ENCODE results near the gene PC. TPM values are rescaled to one million over a fixed set of nuclear protein-coding genes. Genes with fewer than 3 reads are reported as not detected.

Gene PC
- total and polyA plus RNA-seq, 9 of the 15 experiments (the other 6 are each of a cell fraction or from before 2014, with no cell fraction given), result 0.94 to 38.0 (median 8.7) TPM

GRCh38 chr11:66958232-66958955 lies at the start of gene PC (continued):
- TF ChIP-seq ZNF655 (CRISPR knock-in tag; IDR thresholded peaks at IDR 0.05) (no peak), RCOR1 (IDR thresholded peaks at IDR 0.05; ENCODE audit: borderline replicate concordance in 1 of 2, low read depth in 2 of 2, low read length in 2 of 2) (peak in 1 of 2 experiments; percentile 45; a peak in 1 of 4 replicates), ZBTB17 (CRISPR knock-in tag; IDR thresholded peaks at IDR 0.05) (peak; percentile 56; the same call in 1 of the 2 replicates), HMG20B (CRISPR knock-in tag; IDR thresholded peaks at IDR 0.05) (no peak), TAF1 (IDR thresholded peaks at IDR 0.05; ENCODE audit: control insufficient read depth, extremely low read depth, insufficient read depth, low read length, severe bottlenecking) (peak; percentile 44), MBD2 (IDR thresholded peaks at IDR 0.05; ENCODE audit: borderline replicate concordance, low read depth) (peak; percentile 96), HDAC2 (IDR thresholded peaks at IDR 0.05) (peak; percentile 83), TOE1 (IDR thresholded peaks at IDR 0.05; ENCODE audit: borderline replicate concordance) (peak; percentile 77; the same call in 1 of the 2 replicates), TOE1 (CRISPR knock-in tag; IDR thresholded peaks at IDR 0.05; ENCODE audit: borderline replicate concordance, low read depth) (peak; percentile 88; the same call in 1 of the 2 replicates), MXD1 (CRISPR knock-in tag; IDR thresholded peaks at IDR 0.05; ENCODE audit: borderline replicate concordance, poor library complexity, severe bottlenecking) (peak; percentile 86), CHD4 (IDR thresholded peaks at IDR 0.05; ENCODE audit: insufficient read depth, insufficient replicate concordance, low read depth, low read length, poor library complexity, severe bottlenecking) (no peak), UBTF (IDR thresholded peaks at IDR 0.05; ENCODE audit: borderline replicate concordance in 1 of 2, low read depth in 2 of 2, low read length in 2 of 2) (peak; percentile 42 to 61; a peak in 2 of 4 replicates), ARNT (IDR thresholded peaks at IDR 0.05) (no peak), NR3C1 (CRISPR knock-in tag; IDR thresholded peaks at IDR 0.05) (no peak), ZBTB11 (CRISPR knock-in tag; IDR thresholded peaks at IDR 0.05) (peak in 1 of 3 experiments; percentile 51; a peak in 2 of 6 replicates), EP400 (IDR thresholded peaks at IDR 0.05) (peak; percentile 91), TBP (optimal IDR thresholded peaks at IDR 0.05; ENCODE audit: low read depth, low read length) (peak; percentile 69), ETV1 (tag; conservative IDR thresholded peaks at IDR 0.05; ENCODE audit: low read depth) (peak; percentile 40; the same call in 1 of the 2 replicates)
